GM18508 (cell line): ENCODE measurements around the gene MAP3K6.

ENCODE experiments used
- ATAC-seq: cut with Tn5 transposase; IDR thresholded peaks from one replicate; pipeline ENCODE4 v1.9.1; 2021; ENCODE audit warnings: moderate number of reproducible peaks; ENCODE audit not compliant: insufficient read depth, unreplicated experiment

The MAP3K6 gene

DNA sequence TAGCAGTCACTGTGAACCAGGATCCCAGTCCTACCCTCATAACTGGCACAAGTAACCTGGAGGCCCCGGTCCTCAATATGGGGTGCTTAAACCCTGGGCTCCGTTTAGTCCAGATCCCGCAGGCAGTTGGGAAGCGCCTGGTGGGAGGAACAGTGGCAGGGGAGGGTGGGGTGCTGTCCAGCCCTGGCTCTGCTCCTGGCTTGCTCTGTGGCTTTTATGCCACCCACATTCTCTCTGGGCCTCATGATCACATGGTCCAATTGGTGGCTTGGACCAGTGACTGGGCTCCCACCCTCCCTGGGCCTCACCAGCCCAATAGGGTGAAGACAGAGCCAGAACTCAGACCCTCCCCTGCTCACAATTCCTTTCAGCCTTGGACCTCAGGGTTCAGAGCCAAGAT is 13.5 kb upstream of the MAP3K6 start:
- no peak for ATAC-seq

DNA sequence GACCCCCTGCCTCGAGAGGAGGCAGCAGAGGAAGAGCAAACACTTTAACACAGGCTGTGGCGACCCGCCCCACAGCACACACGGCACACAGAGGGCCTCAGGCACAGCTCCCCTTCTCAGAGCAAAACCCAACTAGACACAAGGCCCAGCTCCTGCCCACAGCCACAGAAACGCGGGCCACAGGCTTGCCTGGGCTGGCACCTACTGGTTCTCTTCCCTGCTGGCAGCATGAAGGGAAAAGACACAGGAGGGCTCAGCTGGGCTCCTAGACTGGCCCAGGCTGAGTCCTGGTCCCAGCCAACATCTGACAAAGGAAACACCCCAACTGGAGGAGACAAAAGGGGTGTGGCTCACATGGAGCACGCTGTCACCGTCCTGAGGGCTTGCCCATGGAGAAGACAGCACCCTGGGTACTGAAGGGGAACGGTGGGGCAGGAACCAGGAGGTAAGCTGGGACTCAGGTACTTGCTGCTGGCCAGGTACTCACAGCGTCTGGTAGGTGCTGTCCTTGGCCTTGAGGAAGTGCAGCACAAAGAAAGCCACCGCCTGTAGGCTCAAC is 12.9 kb upstream of the MAP3K6 start:
- no peak for ATAC-seq

DNA sequence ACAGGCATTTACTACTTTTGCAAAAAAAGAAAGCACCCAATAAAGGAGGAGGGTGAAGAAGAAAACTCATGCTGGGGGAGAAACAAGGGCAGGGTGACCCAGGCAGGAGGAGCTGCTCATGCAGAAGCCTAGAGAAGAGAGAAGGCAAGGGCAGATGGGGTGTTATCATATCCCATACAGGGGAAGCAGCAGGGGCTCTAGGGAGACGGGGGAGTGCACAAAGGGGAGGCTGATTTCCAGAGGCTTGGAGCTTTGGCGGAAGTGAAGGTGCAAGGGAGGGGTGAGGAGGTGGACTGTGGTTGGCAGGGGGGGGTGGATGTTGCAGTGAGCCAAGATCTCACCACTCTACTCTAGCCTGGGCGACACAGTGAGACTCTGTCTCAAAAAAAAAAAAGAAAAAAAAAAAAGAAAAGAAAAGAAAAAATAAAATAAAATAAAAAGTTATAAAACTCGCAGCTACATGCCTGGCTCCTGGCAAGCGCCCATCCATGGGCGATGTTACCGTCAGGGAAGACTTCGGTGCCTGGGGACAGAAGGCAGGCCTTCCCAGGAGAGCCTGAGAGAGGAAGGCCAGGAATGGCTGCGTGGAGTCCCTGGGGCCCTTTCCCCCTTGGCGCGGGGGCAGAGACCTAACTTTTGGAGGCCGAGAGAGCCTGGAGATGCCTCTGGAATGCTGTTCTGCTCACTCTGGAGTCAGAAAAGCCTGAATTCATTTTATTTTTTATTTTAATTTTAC is 11.2 kb upstream of the MAP3K6 start:
- ATAC-seq, result no peak

DNA sequence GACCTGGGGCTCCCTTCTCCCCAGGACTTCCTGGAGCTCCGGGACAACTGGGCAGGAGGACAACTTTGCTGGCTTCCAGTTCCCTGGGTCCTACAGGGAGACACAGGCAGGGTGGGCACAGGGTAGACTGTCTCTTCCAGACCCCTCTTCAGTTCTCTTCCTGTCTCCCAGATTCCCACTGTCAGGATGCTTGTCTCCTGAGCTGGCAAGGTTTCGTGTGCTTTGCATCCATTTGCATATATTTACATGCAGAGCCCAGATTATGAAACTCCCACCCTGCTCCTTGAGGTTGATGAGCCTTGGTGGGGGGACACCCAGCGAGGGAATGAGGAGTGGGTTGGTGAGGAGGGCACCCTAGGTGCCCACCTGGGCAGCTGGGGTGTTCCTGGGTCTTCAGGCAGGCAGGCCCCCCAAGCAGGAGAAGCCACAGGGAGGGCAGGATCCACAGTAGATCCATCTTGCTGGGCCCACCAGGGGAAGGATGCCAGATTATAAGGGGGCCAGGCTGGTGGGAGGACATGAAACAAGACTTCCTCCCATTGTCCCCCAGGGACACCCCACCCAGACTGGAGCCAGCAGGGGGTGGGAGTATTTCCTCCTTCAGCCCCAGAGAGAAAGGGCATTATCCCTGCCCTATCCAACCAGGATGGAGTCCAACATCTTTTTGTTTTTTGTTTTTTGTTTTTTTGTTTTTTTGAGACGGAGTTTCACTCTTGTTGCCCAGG is 7.8 kb upstream of the MAP3K6 start, which contains the start of gene FCN3:
TSS of gene FCN3 (minus strand) at position 463 of the 725 bp plus-strand sequence. CDS start at position 457, 6 bp downstream.
- no peak for ATAC-seq

DNA sequence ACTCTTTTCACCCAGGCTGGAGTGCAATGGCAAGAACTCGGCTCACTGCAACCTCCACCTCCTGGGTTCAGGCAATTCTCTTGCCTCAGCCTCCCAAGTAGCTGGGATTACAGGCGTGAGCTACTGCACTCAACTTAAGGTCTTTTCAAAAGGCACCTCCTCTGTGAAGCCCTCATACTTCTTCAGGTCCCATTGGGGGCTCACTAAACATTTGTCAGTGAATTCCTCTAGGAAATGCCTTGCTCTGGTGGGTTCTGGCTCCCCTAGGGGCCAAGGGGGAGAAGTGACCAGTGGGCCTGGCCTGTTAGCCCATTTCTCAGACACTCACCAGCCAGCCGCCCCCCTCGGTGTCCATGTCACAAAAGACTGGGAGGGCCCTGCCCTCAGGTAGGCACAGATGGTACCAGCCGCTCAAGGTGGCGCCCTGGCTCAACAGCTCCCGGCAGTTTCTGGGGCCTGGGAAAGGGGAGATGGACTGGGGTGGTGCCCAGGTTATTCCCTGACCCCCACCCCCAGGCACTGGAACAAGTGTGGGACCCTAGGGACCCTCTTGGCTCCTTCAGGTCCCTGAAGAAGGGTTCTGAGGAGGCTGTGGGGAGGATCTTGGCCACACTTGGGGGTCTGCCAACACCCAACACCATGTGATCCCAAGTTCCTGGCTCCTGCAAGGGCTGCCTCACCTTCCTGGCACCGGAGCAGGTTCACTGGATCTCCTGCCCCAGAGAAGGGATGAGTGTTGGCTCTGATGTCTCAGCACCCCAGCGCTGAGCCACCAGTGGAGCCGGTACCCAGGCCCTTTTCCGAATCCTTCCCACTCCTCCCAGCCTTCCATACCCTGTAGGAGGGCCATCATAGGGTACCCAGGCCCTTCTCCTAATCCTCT is 6.3 kb upstream of the MAP3K6 start:
- no peak for ATAC-seq

DNA sequence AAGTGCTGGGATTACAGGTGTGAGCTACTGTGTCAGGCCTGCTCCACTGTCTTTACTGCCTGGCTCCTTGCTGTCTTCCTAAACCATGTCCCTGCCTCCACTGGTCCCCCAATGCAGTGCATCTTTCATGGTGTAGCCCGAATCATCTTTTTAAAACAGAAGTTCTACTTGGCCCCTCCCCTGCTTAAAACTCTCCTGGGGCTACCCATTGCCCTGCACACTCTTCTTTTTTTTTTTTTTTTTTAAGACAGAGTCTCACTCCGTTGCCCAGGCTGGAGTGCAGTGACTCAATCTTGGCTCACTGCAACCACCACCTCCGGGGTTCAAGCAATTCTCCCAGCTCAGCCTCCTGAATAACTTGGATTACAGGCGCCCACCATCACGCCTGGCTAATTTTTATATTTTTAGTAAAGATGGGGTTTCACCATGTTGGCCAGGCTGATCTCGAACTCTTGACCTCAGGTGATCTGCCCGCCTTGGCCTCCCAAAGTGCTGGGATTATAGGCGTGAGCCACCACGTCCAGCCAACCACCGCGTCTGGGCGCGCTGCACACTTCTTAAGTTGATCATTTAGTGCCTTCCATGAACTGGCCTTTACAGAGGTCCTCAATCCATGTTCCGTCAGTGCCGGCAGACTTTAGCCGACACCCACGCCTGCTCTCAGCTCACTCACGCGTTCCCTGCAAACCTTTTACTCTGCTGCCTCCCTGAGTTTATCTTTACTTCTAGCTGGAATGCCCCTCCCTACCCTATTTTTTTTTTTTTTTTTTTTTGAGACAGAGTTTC is 5.5 kb upstream of the MAP3K6 start:
- no peak for ATAC-seq

GRCh38 chr1:27368869-27369582 is 2.3 kb upstream of the MAP3K6 start:
- no peak for ATAC-seq

DNA sequence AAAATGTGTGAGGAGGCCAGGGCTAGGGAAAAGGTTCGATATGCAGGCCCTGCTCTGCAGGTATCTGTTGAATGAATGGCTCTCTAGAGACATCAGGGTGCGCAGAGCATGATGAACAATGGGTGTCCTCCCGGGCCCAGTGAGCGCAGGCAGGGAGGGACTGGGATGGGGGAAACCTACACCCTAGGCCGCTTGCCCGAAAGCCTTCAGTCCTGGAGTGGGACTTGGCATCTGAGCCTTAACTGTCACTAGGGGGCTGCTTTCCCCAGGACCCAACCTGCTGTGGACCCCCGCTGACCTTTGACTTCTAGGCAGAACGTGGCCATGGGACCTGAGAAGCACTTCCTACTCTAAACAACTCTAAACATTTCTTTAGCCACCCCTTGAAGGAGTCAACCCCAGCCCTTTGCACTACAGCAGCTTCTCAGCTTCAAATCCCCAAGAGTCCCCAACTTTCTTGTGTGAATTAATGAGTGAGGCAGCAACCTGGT is 444 bp upstream of the MAP3K6 start:
- no peak for ATAC-seq

- ATAC-seq, result no peak
These were observed 699 bp downstream of the MAP3K6 start for GRCh38 chr1:27366113-27366410.

DNA sequence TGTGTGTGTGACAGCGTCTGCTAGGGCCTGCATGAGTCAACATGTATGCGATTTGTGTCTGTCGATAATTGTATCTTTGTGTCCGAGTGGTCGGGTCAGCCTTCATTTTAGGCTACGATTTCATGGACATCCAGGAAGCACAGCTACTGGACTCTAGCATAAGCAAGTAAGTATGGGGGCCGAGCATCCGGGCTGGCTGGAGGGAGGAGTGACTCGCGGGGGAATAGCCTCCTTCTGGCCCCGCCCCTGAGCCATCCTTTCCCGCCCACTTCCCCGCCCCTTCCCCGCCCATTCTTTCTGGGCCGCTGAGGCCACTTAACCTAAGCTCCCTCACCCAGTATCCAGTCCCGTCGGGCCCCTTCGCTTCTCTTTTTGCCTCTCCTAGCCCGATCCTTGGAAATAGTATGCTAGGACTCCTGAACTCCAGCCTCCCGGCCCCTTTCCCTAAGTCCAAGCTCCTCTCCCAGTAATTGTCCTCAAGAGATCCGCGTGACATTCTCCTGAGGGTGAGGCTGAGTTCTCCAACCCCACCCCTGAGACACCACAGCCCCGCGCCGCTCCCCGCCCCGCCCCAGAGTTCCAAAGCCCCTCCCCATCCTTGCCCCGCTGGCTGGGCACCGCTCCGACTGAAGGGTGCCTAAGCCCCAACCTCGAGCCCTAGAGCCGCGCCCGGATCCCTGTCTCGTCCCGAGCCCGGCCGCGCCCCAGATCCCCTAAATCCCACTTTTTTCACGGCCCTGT is 1.2 kb downstream of the MAP3K6 start:
- no peak for ATAC-seq

- ATAC-seq, result no peak
These were observed 1.9 kb downstream of the MAP3K6 start for GRCh38 chr1:27364696-27365371.

- no peak for ATAC-seq
These were observed 2.7 kb downstream of the MAP3K6 start for GRCh38 chr1:27363766-27364695.

- ATAC-seq, result no peak
These were observed 5.2 kb downstream of the MAP3K6 start for GRCh38 chr1:27361553-27361952.

DNA sequence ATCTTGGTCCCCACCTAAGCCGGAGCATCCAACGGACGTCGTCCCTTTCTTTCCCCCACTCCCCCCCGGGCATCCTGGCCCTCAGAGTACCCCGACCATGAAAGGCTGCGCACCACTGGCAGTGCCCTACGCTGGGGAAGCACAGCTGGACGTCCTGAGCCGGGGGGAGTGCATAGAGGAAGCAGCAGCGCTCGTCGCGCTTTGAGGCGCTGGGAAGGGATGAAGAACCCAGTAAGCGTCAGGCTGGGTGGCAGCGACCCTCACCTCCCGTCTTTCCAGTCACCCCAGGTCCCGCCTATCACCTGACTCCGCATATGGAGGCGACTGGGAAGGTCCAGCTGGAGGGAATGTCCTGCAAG is 5.7 kb downstream of the MAP3K6 start:
- no peak for ATAC-seq

DNA sequence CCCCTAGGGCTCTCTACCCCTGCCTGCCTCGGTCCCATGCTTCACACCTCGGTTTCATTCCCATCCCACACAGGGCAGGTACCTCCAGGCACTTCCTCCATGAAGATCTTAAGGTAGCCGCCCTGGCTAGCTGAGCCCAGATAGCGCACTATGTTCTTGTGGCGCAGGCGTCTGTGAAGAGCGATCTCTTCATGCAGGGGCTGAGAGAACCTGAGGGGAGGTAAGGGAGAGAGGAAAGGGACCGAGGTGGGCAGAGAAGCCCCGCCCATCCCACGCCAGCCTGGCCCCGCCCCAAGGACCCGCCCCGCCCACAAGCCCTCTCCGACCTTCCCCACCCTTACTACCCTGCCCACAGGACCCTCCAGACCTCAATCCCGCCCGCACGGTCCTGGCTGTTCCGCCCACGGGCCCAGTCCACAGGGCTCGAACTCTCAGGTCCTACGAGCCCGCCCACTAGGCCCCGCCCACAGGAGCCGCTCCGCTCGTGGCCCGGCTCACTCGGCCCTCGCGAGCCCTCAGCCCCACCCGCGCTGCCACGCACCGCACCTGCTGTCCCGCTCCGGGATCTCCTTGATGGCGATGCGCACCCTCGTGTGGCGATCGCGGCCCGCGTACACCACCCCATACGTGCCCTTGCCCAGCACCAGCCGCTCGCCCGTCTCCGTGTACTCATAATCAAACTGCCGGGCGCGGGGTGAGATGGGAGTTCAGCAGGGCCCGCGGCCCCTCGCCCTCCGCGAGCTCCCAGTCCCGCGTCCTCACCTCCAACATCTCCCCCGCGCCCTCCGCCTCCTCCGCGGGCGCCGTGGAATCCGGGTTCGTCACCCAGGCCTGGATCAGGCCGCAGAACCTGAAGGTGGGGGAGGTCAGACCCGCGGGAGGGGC is 6.4 kb downstream of the MAP3K6 start:
- ATAC-seq, result no peak

- no peak for ATAC-seq
These were observed 7.0 kb downstream of the MAP3K6 start for GRCh38 chr1:27359822-27360158.
